Renal cortex interstitium (tissue), 11 donors: ENCODE data around the gene PLVAP. TPM values are rescaled to one million over a fixed set of nuclear protein-coding genes. Genes with fewer than 3 reads are reported as not detected.

Source experiments
- DNase-seq, 11 donors: peaks; one replicate each; pipeline ENCODE4 v3.0.0-alpha.2; 2013; ENCODE audit warnings: low read depth in 9 of 11, low spot score in 4 of 11; ENCODE audit errors: extremely low read depth in 1 of 11
- polyA plus RNA-seq, 3 donors: library from polyadenylated mRNA; unstranded; fragments of 120-200 nt; gene quantifications; one replicate each; pipeline ENCODE4 v1.2.1, GENCODE V29; 2013; ENCODE audit not compliant: insufficient read length in 3 of 3

Gene PLVAP
- polyA plus RNA-seq, 3 donors = 142 to 223 (median 176) TPM

GRCh38 chr19:17328517-17329365 lies 48.4 kb downstream of the PLVAP start:
- no peak for DNase-seq

- peak in 4 of 11 donors; percentile 55 to 76 (median 70) for DNase-seq
Measured at GRCh38 chr19:17327654-17328516, 49.3 kb downstream of the PLVAP start.

GRCh38 chr19:17327068-17327653 lies 50.0 kb downstream of the PLVAP start:
- DNase-seq = no peak

GRCh38 chr19:17326595-17326966 lies 50.6 kb downstream of the PLVAP start:
- no peak for DNase-seq

DNA sequence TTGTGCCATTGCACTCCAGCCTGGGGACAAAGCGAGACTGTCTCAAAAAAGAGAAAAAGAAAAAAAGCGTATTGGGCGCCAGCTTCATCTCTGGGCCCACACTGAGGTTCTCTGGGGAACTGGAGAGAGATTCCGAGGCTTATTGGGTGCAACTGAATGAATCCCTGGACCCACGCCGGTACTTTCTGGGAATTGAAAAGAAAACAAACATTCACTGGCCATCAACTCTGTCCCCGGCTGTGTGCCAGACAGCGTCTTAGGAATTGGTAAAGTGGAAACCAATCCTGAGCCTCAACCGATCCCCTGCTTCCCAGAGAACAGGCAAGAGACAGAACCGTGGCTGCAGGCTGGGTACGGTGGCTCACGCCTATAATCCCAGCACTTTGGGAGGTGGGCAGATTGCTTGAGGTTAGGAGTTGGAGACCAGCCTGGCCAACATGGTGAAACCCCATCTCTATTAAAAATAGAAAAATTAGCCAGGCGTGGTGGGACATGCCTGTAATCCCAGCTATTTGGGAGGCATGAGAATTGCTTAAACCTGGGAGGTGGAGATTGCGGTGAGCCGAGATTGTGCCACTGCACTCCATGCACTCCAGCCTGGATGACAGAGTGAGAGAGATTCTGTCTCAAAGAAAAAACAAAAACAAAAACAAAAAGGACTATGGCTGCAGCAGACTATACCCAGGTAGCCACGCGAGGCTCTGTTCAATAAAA lies 51.1 kb downstream of the PLVAP start:
- no peak for DNase-seq

GRCh38 chr19:17325133-17325532 lies 52.0 kb downstream of the PLVAP start:
- no peak for DNase-seq

DNA sequence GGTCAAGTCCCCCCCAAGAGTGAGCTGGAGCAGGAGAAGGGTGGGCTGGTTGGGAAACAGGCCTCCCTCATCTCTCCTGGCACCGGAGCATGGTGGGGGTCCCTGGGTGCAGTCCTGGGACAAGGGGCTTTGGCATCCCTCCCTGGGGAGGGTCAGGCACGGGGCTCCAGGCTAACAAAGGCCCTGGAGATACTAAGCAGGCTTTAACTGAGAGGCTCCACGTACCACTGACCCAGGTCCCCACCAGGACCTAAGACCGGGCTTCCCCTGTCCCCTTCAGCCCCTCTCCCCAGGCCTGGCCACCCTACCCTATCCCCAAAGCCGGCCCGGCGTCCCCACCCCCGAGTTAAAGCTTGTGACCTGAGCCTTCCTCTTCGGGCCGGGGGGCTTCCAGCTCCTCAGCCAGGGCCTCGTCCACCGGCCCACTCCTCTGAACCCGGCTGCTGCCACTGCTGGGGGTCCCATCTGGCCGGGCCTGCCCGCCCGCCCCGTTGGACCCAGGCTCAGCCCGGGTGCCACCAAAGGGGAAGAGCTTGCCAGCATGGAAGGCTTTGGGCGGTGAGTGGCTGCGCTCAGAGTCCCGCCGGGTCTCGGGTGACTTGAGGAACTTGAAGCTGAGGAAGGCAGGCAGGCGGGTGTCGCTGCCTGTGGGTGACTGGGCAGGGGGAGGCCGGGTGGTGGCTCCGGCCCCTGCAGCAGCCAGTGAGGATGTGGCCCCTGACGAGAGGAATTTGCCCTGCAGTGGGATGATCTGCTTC lies 52.6 kb downstream of the PLVAP start:
- DNase-seq = no peak

DNA sequence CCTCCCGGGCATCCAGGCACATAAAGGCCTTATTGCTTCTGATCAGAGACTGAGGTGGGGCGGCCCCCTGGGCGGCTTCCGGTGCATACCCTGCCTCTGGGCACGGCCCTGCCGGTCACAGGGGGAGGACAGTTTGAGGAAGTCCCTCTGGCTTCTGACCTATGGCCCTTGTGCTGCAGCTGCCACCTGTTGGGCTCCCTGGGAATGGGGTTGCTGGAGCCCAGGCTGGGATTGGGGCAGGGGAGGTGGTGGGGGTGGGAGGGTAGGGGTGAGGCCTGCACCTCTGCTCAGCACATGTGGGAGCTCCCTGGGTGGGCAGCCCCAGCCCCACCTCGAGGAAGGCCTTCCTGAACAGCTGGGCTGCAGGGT lies 53.2 kb downstream of the PLVAP start:
- DNase-seq = no peak

DNA sequence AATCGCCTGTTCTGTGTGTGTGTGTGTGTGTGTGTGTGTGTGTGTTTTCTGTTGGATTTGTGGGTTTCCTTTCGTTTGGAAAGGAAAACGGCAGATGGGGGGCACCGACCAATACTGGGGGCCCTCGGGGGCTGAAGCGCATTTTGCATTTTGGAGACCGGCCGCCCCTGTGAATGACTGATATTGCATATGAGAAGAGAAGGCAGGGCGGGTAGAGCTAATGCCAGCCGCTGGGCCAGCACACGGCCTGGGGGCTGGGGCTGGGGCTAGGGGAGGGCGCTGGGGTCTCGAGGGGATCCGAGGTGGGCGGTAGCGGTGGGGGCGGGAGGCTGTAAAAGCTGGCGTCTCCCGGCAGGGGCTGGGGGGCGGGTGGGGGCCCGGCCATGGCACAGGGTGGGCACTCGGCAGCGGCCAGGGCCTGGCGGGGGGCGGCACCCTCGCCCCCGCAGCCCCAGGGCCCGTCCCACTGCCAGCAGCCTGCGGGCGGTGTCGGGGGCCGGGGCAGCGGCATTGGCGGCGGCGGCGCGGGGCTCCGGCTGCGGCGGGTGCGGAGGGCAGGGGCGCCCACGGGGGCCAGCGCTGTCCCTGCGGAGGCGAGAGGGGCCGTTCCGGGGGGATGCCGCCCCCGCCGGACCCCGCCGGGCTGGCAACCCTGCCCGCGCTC lies 53.7 kb downstream of the PLVAP start:
- no peak for DNase-seq

GRCh38 chr19:17322854-17323253 lies 54.3 kb downstream of the PLVAP start:
- DNase-seq = no peak

GRCh38 chr19:17321655-17322489 lies 55.3 kb downstream of the PLVAP start:
- no peak for DNase-seq

DNA sequence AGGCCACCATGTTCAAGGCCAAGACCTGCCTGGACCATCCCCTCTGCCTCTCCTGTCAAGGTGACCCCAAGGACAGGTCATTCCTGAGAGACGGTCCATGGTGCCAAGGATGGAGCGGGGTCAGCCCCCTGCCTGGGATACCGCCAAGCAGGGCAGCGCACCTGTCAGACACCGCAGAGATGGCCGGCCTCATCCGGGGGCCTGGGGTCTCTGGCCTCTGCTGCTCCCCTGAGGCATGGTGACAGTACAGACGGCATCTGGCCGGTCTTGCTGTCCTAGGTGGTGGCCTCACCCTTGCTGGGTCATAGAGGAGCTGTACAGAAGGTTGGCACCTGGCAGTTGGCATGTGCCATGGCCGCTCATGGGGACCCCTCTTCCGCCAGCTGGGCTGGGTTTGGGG lies 56.7 kb downstream of the PLVAP start:
- DNase-seq = no peak

GRCh38 chr19:17319473-17320238 lies 57.5 kb downstream of the PLVAP start:
- DNase-seq = no peak

- DNase-seq = no peak
Measured at GRCh38 chr19:17318966-17319365, 58.2 kb downstream of the PLVAP start.

DNA sequence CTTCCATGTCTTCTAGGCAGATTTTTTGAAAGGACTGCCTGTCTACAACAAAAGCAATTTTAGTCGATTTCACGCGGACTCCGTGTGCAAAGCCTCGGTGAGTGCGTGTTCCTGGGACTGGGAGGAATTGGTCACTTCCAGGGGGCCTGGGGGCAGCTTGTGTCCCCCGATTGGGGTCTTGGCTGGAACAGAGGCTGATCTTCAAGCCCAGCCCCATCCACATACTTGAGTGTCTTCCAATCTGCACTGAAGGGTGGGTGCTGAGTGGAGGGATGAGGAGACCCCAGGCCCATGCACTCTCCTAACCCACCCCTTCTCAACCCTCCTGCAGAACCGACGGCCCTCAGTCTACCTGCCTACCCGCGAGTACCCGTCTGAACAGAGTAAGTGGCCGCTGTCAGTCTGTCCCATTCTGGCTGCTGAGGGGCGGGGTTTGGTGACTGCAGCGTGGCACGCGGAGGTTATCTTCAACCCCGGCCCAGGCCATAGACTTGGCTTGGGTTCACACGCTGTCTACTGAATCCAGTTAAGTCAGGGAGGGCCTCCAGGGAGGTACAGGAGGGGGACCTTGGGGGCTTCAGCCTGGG lies 63.0 kb downstream of the PLVAP start:
- no peak for DNase-seq
